ENCODE measurements around the gene EFNB1. TPM values are rescaled to one million over a fixed set of nuclear protein-coding genes. Genes with fewer than 3 reads are reported as not detected.

The EFNB1 gene
- total RNA-seq, 4 donors from 2014 or later = 8.8 to 15.7 (median 13.0) TPM

- H3K4me1 ChIP-seq = no peaks in the 10 kb centered on the region
- no peak for ATAC-seq
- intact Hi-C loops (cut with DNase I; ENCODE audit: low total_unique reads) = no loop called here
- no peaks in the 10 kb centered on the region for H3K9me3 ChIP-seq
- H3K27ac ChIP-seq = no peak overlapping the region
- no peak for DNase-seq
- in situ Hi-C loops (cut with MboI; ENCODE audit: low sequenced_read_pairs in 4 of 4) = loop anchor here in 2 of 4 donors (25.0 kb wide), 2 partner anchors 193 to 218 kb away; no protein-coding TSS in a partner anchor
- peaks cover 0 to 18% of the 10 kb centered on the region in 2 donors for H3K36me3 ChIP-seq
- H3K27me3 ChIP-seq = no peaks in the 10 kb centered on the region
- TF ChIP-seq POLR2A (IDR thresholded peaks at IDR 0.05) = no peak
- TF ChIP-seq, protein P1, sequence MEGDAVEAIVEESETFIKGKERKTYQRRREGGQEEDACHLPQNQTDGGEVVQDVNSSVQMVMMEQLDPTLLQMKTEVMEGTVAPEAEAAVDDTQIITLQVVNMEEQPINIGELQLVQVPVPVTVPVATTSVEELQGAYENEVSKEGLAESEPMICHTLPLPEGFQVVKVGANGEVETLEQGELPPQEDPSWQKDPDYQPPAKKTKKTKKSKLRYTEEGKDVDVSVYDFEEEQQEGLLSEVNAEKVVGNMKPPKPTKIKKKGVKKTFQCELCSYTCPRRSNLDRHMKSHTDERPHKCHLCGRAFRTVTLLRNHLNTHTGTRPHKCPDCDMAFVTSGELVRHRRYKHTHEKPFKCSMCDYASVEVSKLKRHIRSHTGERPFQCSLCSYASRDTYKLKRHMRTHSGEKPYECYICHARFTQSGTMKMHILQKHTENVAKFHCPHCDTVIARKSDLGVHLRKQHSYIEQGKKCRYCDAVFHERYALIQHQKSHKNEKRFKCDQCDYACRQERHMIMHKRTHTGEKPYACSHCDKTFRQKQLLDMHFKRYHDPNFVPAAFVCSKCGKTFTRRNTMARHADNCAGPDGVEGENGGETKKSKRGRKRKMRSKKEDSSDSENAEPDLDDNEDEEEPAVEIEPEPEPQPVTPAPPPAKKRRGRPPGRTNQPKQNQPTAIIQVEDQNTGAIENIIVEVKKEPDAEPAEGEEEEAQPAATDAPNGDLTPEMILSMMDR (IDR thresholded peaks at IDR 0.05 in 4 of 5, conservative IDR thresholded peaks at IDR 0.05 in 1 of 5) = no peak
- no peak overlapping the region for H3K4me3 ChIP-seq
These were observed 15.8 kb downstream of the EFNB1 start for GRCh38 chrX:68844581-68844980.

GRCh38 chrX:68846536-68846935, 17.7 kb downstream of the EFNB1 start:
- DNase-seq (no peak), ATAC-seq (no peak)
- in situ Hi-C loops (cut with MboI; ENCODE audit: low sequenced_read_pairs in 4 of 4) = loop anchor here in 2 of 4 donors (25.0 kb wide), 2 partner anchors 191 to 216 kb away; no protein-coding TSS in a partner anchor
- TF ChIP-seq, protein P1 (IDR thresholded peaks at IDR 0.05 in 4 of 5, conservative IDR thresholded peaks at IDR 0.05 in 1 of 5) = no peak
- TF ChIP-seq POLR2A (IDR thresholded peaks at IDR 0.05) = no peak
- no peak overlapping the region for H3K27ac ChIP-seq
- no peaks in the 10 kb centered on the region for H3K4me1 ChIP-seq
- intact Hi-C loops (cut with DNase I; ENCODE audit: low total_unique reads) = no loop called here
- H3K36me3 ChIP-seq = no peaks in the 10 kb centered on the region
- no peaks in the 10 kb centered on the region for H3K27me3 ChIP-seq
- H3K4me3 ChIP-seq = no peak overlapping the region
- H3K9me3 ChIP-seq = no peaks in the 10 kb centered on the region

- no peaks in the 10 kb centered on the region for H3K27me3 ChIP-seq
- in situ Hi-C loops (cut with MboI; ENCODE audit: low sequenced_read_pairs in 4 of 4) = loop anchor here in 2 of 4 donors (25.0 kb wide), 2 partner anchors 190 to 215 kb away; no protein-coding TSS in a partner anchor
- intact Hi-C loops (cut with DNase I; ENCODE audit: low total_unique reads) = no loop called here
These were observed 18.4 kb downstream of the EFNB1 start for GRCh38 chrX:68847172-68847571.

DNA sequence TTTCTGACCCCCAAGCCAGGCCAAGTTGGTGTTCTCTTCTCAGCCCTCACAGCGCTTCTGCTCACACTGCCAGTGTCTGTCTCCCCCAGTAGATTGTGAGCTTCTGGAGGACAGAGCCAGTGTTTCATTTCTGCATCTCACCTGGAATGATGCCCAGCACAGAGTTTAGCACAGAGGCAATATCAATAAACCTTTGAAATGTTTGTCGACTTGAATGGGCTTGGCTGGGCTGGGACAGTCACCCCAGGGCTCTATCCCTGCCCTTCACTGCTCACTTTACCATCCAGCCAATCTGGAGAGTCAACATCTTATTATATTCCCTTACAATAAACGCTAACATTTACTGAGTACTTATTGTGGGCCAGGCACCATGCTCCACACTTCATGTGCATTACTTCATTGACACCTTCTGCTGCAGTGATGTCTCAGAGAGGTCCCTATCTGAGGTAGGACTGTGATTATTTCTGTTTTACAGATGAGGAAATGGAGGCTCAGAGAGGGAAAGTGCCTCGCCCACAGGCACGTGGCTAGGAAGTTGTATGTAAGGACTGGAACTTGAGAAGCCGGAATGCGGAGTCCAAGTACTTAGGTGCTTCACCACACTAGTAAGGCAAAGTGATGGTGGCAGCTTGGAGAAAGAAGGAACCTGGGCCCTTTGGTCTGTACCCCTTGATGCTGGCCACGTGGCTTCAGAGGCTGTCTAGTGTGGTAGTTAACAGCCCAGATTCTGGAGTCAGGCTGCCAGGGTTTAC, 19.5 kb downstream of the EFNB1 start:
- TF ChIP-seq POLR2A (IDR thresholded peaks at IDR 0.05) = no peak
- TF ChIP-seq, protein P1 (IDR thresholded peaks at IDR 0.05 in 4 of 5, conservative IDR thresholded peaks at IDR 0.05 in 1 of 5) = no peak
- no peak for ATAC-seq
- Histone ChIP-seq H3K4me1 (no peaks in the 10 kb centered on the region), H3K9me3 (no peaks in the 10 kb centered on the region), H3K27ac (no peak overlapping the region), H3K36me3 (no peaks in the 10 kb centered on the region), H3K27me3 (no peaks in the 10 kb centered on the region), H3K4me3 (no peak overlapping the region)
- intact Hi-C loops (cut with DNase I; ENCODE audit: low total_unique reads) = no loop called here
- in situ Hi-C loops (cut with MboI; ENCODE audit: low sequenced_read_pairs in 4 of 4) = loop anchor here in 2 of 4 donors (25.0 kb wide), 2 partner anchors 189 to 214 kb away; no protein-coding TSS in a partner anchor
- DNase-seq = no peak

More at GRCh38 chrX:68847172-68847571, 18.4 kb downstream of the EFNB1 start:
- TF ChIP-seq, protein P1 (IDR thresholded peaks at IDR 0.05 in 4 of 5, conservative IDR thresholded peaks at IDR 0.05 in 1 of 5) = no peak
- no peak for TF ChIP-seq POLR2A (IDR thresholded peaks at IDR 0.05)
- H3K4me1 ChIP-seq = no peaks in the 10 kb centered on the region
- no peak overlapping the region for H3K27ac ChIP-seq
- H3K9me3 ChIP-seq = no peaks in the 10 kb centered on the region
- ATAC-seq (no peak), DNase-seq (no peak)
- no peak overlapping the region for H3K4me3 ChIP-seq
- no peaks in the 10 kb centered on the region for H3K36me3 ChIP-seq

All from gastrocnemius medialis (tissue), 4 donors.